T-cell (primary cell): ENCODE data around the gene DPP4. TPM values are rescaled to one million over a fixed set of nuclear protein-coding genes. Genes with fewer than 3 reads are reported as not detected.

Experiments
- ATAC-seq, 4 experiments: fragments of 200-7000 bp in 3 of 4; fragments of 150-1000 bp in 1 of 4; cut with Tn5 transposase; replicated peaks in 1 of 4; 1 replicate in 3 of 4; 2 replicates in 1 of 4; pipeline ENCODE4 v1.10.0; 2021; ENCODE audit warnings: moderate library complexity in 3 of 4, mild to moderate bottlenecking in 2 of 4, moderate number of reproducible peaks in 1 of 4
- CTCF ChIA-PET, 2 donors: fragments of 300-600 bp; sonication (Branson Sonifier 250); formaldehyde crosslinking; loops; one replicate each; lab custom pipeline; 2022; ENCODE audit warnings: antibody characterized with exemption in 2 of 2; lab: Charles Lee
- POLR2A ChIA-PET, 2 donors: fragments of 300-600 bp; sonication (Branson Sonifier 250); formaldehyde crosslinking; loops; one replicate each; lab custom pipeline; 2022; ENCODE audit warnings: antibody characterized with exemption in 2 of 2; lab: Charles Lee
- DNase-seq, 35 experiments: peaks; one replicate each; pipeline versions ENCODE4 v3.0.0 to v3.0.0-alpha.2; 2013 to 2023
- H3K27ac ChIP-seq: one replicate; pipeline ENCODE4 v1.5.1; 2013; ENCODE audit warnings: low read length
- H3K27me3 ChIP-seq, 2 experiments: replicated peaks in 1 of 2; 1 replicate in 1 of 2; 2 replicates in 1 of 2; pipeline versions ENCODE4 v1.6.1 to v1.7.0; 2013; ENCODE audit warnings: low read length in 1 of 2, mixed read lengths in 1 of 2; ENCODE audit not compliant: control insufficient read depth in 2 of 2, insufficient read depth in 2 of 2; ENCODE audit errors: extremely low read depth in 1 of 2
- H3K36me3 ChIP-seq, 2 donors: 1 replicate in 1 of 2; 2 replicates in 1 of 2; pipeline versions ENCODE4 v1.6.1 to v1.7.0; 2013; ENCODE audit warnings: low read length in 1 of 2; ENCODE audit not compliant: control insufficient read depth in 2 of 2, insufficient read depth in 1 of 2; ENCODE audit errors: extremely low read depth in 1 of 2
- H3K4me1 ChIP-seq, 2 experiments: 1 replicate in 1 of 2; 2 replicates in 1 of 2; pipeline versions ENCODE4 v1.6.1 to v1.7.0; 2013; ENCODE audit warnings: low read length in 2 of 2, mixed read lengths in 1 of 2; ENCODE audit not compliant: insufficient read depth in 2 of 2, control insufficient read depth in 1 of 2; ENCODE audit errors: extremely low read depth in 1 of 2
- H3K4me3 ChIP-seq, 2 donors: 1 replicate in 1 of 2; 2 replicates in 1 of 2; pipeline versions ENCODE4 v1.5.1 to v1.7.0; 2013; ENCODE audit warnings: mild to moderate bottlenecking in 2 of 2, low read length in 1 of 2, moderate library complexity in 1 of 2; ENCODE audit not compliant: control insufficient read depth in 1 of 2; ENCODE audit errors: extremely low read depth in 1 of 2
- H3K9me3 ChIP-seq: 2 replicates; pipeline ENCODE4 v1.7.0; 2013
- H3K27ac Mint-ChIP-seq, 2 donors: one replicate each; pipeline ENCODE4 v1.8.0; 2020 to 2021; ENCODE audit warnings: mild to moderate bottlenecking in 2 of 2, mixed read lengths in 2 of 2
- H3K27me3 Mint-ChIP-seq, 2 donors: one replicate each; pipeline ENCODE4 v1.8.0; 2021 to 2022; ENCODE audit warnings: mixed read lengths in 2 of 2
- H3K36me3 Mint-ChIP-seq: one replicate; pipeline ENCODE4 v1.8.0; 2021; ENCODE audit warnings: mixed read lengths
- H3K4me1 Mint-ChIP-seq, 3 donors: one replicate each; pipeline ENCODE4 v1.8.0; 2020 to 2022; ENCODE audit warnings: mixed read lengths in 3 of 3, mild to moderate bottlenecking in 1 of 3
- H3K4me3 Mint-ChIP-seq, 3 donors: one replicate each; pipeline ENCODE4 v1.8.0; 2020 to 2022; ENCODE audit warnings: mild to moderate bottlenecking in 3 of 3, mixed read lengths in 3 of 3, moderate library complexity in 3 of 3
- H3K9me3 Mint-ChIP-seq, 3 donors: one replicate each; pipeline ENCODE4 v1.8.0; 2020 to 2022; ENCODE audit warnings: mixed read lengths in 3 of 3
- WGBS: methylation state at CpG from one replicate; pipeline ENCODE4 v1.1.5; 2013; ENCODE audit warnings: missing lambda C conversion rate; ENCODE audit not compliant: insufficient coverage; 5-methylcytosine and 5-hydroxymethylcytosine counted together
- total RNA-seq, 35 experiments: library from RNA in 6 of 35; stranded (reverse) in 6 of 35; fragments of 120-200 nt in 1 of 35; gene quantifications; one replicate each; pipeline versions ENCODE4 v1.2.1 to v1.2.4 and lab custom pipeline; 2013 to 2026

Gene DPP4
- total RNA-seq, 5 donors from 2014 or later (not counting 1 experiment from before 2014, with no cell fraction given) = 30.1 to 47.7 (median 37.9) TPM

GRCh38 chr2:162013514-162014475 is 60.2 kb downstream of the DPP4 start:
- Mint-ChIP-seq H3K4me3 (peak overlapping the region; percentile 29 to 61 (median 59)), H3K27ac (peak overlapping the region; percentile 94 to 95), H3K9me3 (no peaks in the 10 kb centered on the region), H3K36me3 (peaks cover 44% of the 10 kb centered on the region), H3K27me3 (no peaks in the 10 kb centered on the region), H3K4me1 (peaks cover 63 to 79% (median 78%) of the 10 kb centered on the region in 3 donors)
- ChIA-PET CTCF (interaction anchor here in 1 of 2 donors (0.9 to 1.1 kb wide), 2 partner anchors 17 to 20 kb away, joined by 3 read pairs; no protein-coding TSS in a partner anchor), POLR2A (interaction anchor here (1.0 to 1.5 kb wide), 3 partner anchors 9 to 877 kb away, joined by 3 read pairs; no protein-coding TSS in a partner anchor)
- no peaks in the 10 kb centered on the region for H3K27me3 ChIP-seq
- peaks cover 0 to 5% of the 10 kb centered on the region in 2 donors for H3K36me3 ChIP-seq
- DNase-seq (peak in 19 of 35 experiments; percentile 5 to 56 (median 18)), ATAC-seq (no peak)
- H3K9me3 ChIP-seq = no peaks in the 10 kb centered on the region
- 33% methylated on average over 1 of the region's 9 CpGs for WGBS
- H3K27ac ChIP-seq = peak overlapping the region; percentile 96
- H3K4me1 ChIP-seq = peaks cover 33 to 69% of the 10 kb centered on the region in 2 experiments
- H3K4me3 ChIP-seq = no peak overlapping the region

DNA sequence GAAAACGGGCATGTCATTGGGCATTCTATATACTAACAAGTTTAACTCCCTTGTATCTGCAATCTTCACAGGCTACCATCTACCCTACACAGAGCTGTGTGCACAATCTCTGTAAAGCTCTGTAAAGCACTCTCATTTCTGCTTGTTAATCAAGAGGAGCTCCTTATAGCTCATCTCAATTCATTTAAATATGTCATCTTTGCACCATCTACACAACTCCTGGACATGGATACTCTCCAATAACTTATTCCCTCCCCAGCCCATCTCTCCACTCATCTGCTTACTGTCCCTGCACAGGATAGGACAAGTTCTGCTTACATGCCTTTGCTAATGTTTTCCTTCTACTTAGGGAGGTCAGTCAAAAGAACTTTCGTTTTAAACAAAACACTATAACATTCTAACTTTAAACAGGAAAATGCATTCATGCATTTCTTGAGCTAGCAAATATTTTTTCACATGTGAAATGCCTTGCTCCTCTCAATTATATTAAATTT is 61.4 kb downstream of the DPP4 start:
- peaks cover 33 to 78% of the 10 kb centered on the region in 2 experiments for H3K4me1 ChIP-seq

GRCh38 chr2:162011706-162012564 is 62.1 kb downstream of the DPP4 start:
- Mint-ChIP-seq H3K27ac (peak overlapping the region; percentile 94 to 95), H3K9me3 (no peaks in the 10 kb centered on the region), H3K4me3 (peak overlapping the region in 1 of 3 donors; percentile 59), H3K27me3 (no peaks in the 10 kb centered on the region), H3K36me3 (peaks cover 30% of the 10 kb centered on the region), H3K4me1 (peaks cover 70 to 75% (median 73%) of the 10 kb centered on the region in 3 donors)
- no peak overlapping the region for H3K4me3 ChIP-seq
- CTCF ChIA-PET = interaction anchor here (0.6 to 2.8 kb wide), 11 partner anchors 8 to 414 kb away, joined by 3 to 13 read pairs (median 5); partner anchors contain the start of gene DPP4 (in 1 of the 2)
- no peaks in the 10 kb centered on the region for H3K9me3 ChIP-seq
- H3K36me3 ChIP-seq = peaks cover 0 to 2% of the 10 kb centered on the region in 2 donors
- H3K4me1 ChIP-seq = peaks cover 33 to 76% of the 10 kb centered on the region in 2 experiments
- ATAC-seq (peak; percentile 95 to 98 (median 96)), DNase-seq (peak in 24 of 35 experiments; percentile 13 to 87 (median 30))
- peak overlapping the region; percentile 96 for H3K27ac ChIP-seq
- WGBS = no CpG with 5 or more reads among the region's 2 CpGs
- H3K27me3 ChIP-seq = no peaks in the 10 kb centered on the region
- POLR2A ChIA-PET = interaction anchor here (0.5 to 1.5 kb wide), 7 partner anchors 10 to 847 kb away, joined by 3 to 7 read pairs (median 4); no protein-coding TSS in a partner anchor

More for the DNA sequence above, 61.4 kb downstream of the DPP4 start:
- Histone ChIP-seq H3K36me3 (peaks cover 0 to 2% of the 10 kb centered on the region in 2 donors), H3K27me3 (no peaks in the 10 kb centered on the region), H3K27ac (peak overlapping the region; percentile 96), H3K9me3 (no peaks in the 10 kb centered on the region), H3K4me3 (no peak overlapping the region)
- WGBS = no CpG with 5 or more reads among the region's 2 CpGs
- no peak for ATAC-seq
- POLR2A ChIA-PET = interaction anchor here (0.5 to 1.5 kb wide), 5 partner anchors 9 to 876 kb away, joined by 3 to 5 read pairs (median 3); no protein-coding TSS in a partner anchor
- DNase-seq = peak in 1 of 35 experiments; percentile 26
- H3K36me3 Mint-ChIP-seq = peaks cover 37% of the 10 kb centered on the region
- H3K4me1 Mint-ChIP-seq = peaks cover 67 to 78% (median 76%) of the 10 kb centered on the region in 3 donors
- CTCF ChIA-PET = interaction anchor here (0.7 to 2.8 kb wide), 4 partner anchors 10 to 65 kb away, joined by 3 to 13 read pairs (median 5); partner anchors contain the start of gene DPP4 (in 1 of the 2)
- peak overlapping the region in 2 of 3 donors; percentile 5 to 59 for H3K4me3 Mint-ChIP-seq
- H3K27ac Mint-ChIP-seq = peak overlapping the region; percentile 94 to 95
- no peaks in the 10 kb centered on the region for H3K27me3 Mint-ChIP-seq
- H3K9me3 Mint-ChIP-seq = no peaks in the 10 kb centered on the region

DNA sequence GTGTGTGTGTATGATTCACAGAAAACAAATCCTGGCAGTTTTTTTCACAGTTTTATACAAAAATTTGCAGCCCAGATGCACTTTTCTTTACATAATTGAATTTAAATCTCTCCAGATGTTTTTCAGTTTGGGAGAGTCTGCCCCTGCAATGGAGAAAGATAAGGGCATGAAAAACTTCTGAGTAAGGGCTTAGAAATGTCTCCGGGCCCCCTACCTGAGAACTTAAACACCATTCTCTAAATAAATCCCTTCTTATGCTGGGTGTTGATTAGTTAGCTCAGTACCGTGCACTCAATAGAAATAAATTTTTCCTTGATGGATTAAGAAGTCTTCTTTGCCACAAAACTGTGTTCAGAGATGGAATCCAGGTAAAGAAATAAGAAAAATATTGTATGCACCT is 64.5 kb downstream of the DPP4 start:
- Histone ChIP-seq H3K27me3 (no peaks in the 10 kb centered on the region), H3K4me3 (no peak overlapping the region), H3K4me1 (peaks cover 25 to 62% of the 10 kb centered on the region in 2 experiments), H3K36me3 (peaks cover 0 to 5% of the 10 kb centered on the region in 2 donors), H3K27ac (no peak overlapping the region), H3K9me3 (no peaks in the 10 kb centered on the region)
- ChIA-PET POLR2A (no interaction called here), CTCF (interaction anchor here (0.6 to 2.6 kb wide), 4 partner anchors 13 to 149 kb away, joined by 3 to 11 read pairs (median 4); no protein-coding TSS in a partner anchor)
- Mint-ChIP-seq H3K27ac (peak overlapping the region; percentile 25 to 94), H3K4me3 (no peak overlapping the region), H3K27me3 (no peaks in the 10 kb centered on the region), H3K36me3 (peaks cover 19% of the 10 kb centered on the region), H3K9me3 (no peaks in the 10 kb centered on the region), H3K4me1 (peaks cover 55 to 57% (median 57%) of the 10 kb centered on the region in 3 donors)
- ATAC-seq (no peak), DNase-seq (no peak)
- WGBS = no CpG with 5 or more reads among the region's 2 CpGs

DNA sequence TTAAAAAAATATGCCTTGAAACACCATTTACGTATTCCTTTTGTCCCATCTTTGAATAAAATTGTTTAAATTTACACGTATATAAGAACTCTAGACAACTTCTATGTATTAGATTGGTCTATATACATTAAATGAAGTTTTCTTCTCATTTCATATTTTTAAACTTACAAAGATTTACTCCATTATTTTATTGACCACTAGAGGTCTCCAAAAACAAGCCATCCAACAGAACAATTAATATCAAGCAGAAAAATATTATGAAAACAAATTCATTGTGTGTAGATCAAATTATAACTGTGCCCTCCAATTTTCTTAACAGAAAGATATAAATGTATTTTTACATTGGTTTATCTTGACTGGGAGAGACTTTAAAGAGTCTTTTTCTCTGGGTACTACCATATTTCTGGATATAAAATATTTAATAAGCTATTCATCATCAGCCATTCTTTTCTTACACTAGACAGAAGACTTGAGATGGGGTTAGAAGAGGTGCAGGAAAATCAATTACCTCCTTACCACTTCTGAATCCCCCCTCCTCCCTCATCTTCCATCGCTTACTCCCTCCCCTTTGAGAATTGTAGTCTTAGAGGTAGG is 66.5 kb downstream of the DPP4 start:
- Histone ChIP-seq H3K4me3 (no peak overlapping the region), H3K27ac (no peak overlapping the region), H3K4me1 (peaks cover 14 to 48% of the 10 kb centered on the region in 2 experiments), H3K36me3 (peaks cover 0 to 15% of the 10 kb centered on the region in 2 donors), H3K9me3 (no peaks in the 10 kb centered on the region), H3K27me3 (no peaks in the 10 kb centered on the region)
- Mint-ChIP-seq H3K4me1 (peaks cover 44 to 49% (median 46%) of the 10 kb centered on the region in 3 donors), H3K36me3 (peaks cover 27% of the 10 kb centered on the region), H3K9me3 (no peaks in the 10 kb centered on the region), H3K4me3 (no peak overlapping the region), H3K27me3 (no peaks in the 10 kb centered on the region), H3K27ac (peak overlapping the region in 1 of 2 donors; percentile 25)
- DNase-seq = peak in 1 of 35 experiments; percentile 59
- no CpG with 5 or more reads among the region's 3 CpGs for WGBS
- POLR2A ChIA-PET = interaction anchor here in 1 of 2 donors (0.5 to 0.6 kb wide), 2 partner anchors 9 to 787 kb away, joined by 3 read pairs; no protein-coding TSS in a partner anchor
- no peak for ATAC-seq
- CTCF ChIA-PET = interaction anchor here (0.7 to 1.6 kb wide), 16 partner anchors 8 to 120 kb away, joined by 3 to 8 read pairs (median 3); no protein-coding TSS in a partner anchor
